GM19351 (cell line): ENCODE measurements around the gene LTV1.

Experiments used
- ATAC-seq: cut with Tn5 transposase; IDR thresholded peaks from one replicate; pipeline ENCODE4 v1.9.1; 2021; ENCODE audit warnings: mild to moderate bottlenecking, moderate library complexity; ENCODE audit not compliant: unreplicated experiment

LTV1 gene

GRCh38 chr6:143882401-143882930, 39.3 kb downstream of the LTV1 start:
- ATAC-seq: no peak

GRCh38 chr6:143884216-143884900, 41.2 kb downstream of the LTV1 start:
- ATAC-seq: no peak

- no peak for ATAC-seq
Measured at GRCh38 chr6:143885116-143885515, 42.0 kb downstream of the LTV1 start.

- ATAC-seq: no peak
Measured at GRCh38 chr6:143894655-143895054, 51.5 kb downstream of the LTV1 start.

- ATAC-seq: no peak
Measured at GRCh38 chr6:143896126-143896860, 53.2 kb downstream of the LTV1 start.

- ATAC-seq: no peak
Measured at GRCh38 chr6:143900358-143900757, 57.2 kb downstream of the LTV1 start.

GRCh38 chr6:143901885-143902750, 59.0 kb downstream of the LTV1 start:
- peak; percentile 93 for ATAC-seq

GRCh38 chr6:143902827-143903226, 59.7 kb downstream of the LTV1 start:
- no peak for ATAC-seq

- no peak for ATAC-seq
Measured at GRCh38 chr6:143911028-143911427, 67.9 kb downstream of the LTV1 start.

GRCh38 chr6:143912671-143913070, 69.5 kb downstream of the LTV1 start:
- ATAC-seq: no peak
